PC-3 (cell line): ENCODE data around the gene CSTPP1.

Experiments
- EZH2phosphoT487 ChIP-seq: fragments of 300-600 bp; sonication (generic); IDR thresholded peaks from 2 replicates; pipeline ENCODE4 v1.6.1; 2018; ENCODE audit warnings: mild to moderate bottlenecking, antibody characterized with exemption, low read length, borderline replicate concordance
- TF ChIP-seq, protein P1 (sequence below): fragments of 300-600 bp; sonication (generic); conservative IDR thresholded peaks from 2 replicates; pipeline ENCODE4 v1.5.1; 2017; ENCODE audit warnings: antibody characterized with exemption, low read depth, mild to moderate bottlenecking, low read length

DNA sequence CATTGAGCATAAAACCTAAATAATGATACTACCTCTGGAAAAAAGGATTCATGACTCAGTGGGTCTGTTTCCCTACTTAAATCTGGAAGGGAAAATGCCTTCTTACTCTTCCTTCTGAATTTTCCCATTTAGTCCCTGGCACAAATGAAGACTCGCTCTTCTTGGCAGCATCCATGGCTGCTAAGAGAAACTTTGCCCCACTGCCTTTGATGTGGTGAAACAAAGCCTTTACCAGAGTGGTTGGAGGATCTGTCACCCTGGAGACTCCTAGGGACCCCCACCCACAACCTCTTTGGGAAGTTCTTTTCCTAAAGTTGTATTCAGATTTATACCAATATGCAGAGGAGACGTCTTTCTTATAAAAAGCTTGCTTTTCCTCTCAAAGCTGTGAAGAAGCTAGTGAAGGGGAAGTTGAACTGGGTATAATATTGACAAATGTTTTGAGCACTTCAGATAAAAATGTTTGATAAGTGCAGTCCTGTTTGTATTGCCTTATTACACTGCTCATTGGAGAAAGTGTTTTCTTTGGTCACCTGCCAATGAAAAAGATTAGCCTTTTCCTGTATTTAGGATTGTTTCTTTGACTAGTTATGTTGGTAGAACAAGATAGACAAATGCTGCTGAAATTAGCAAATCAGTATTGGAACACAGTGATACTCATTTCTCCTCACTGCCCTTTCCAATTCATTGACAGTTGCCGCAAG, 162.8 kb downstream of the CSTPP1 start:
- TF ChIP-seq, protein P1, sequence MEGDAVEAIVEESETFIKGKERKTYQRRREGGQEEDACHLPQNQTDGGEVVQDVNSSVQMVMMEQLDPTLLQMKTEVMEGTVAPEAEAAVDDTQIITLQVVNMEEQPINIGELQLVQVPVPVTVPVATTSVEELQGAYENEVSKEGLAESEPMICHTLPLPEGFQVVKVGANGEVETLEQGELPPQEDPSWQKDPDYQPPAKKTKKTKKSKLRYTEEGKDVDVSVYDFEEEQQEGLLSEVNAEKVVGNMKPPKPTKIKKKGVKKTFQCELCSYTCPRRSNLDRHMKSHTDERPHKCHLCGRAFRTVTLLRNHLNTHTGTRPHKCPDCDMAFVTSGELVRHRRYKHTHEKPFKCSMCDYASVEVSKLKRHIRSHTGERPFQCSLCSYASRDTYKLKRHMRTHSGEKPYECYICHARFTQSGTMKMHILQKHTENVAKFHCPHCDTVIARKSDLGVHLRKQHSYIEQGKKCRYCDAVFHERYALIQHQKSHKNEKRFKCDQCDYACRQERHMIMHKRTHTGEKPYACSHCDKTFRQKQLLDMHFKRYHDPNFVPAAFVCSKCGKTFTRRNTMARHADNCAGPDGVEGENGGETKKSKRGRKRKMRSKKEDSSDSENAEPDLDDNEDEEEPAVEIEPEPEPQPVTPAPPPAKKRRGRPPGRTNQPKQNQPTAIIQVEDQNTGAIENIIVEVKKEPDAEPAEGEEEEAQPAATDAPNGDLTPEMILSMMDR, result no peak
- no peak for TF ChIP-seq EZH2phosphoT487
